GM12875 (cell line): ENCODE data around the gene SPOCK2.

Experiments
- H3K4me3 ChIP-seq: one replicate; pipeline ENCODE4 v1.5.1; 2011; ENCODE audit warnings: low read depth, low read length, control low read depth
- CTCF ChIP-seq: IDR thresholded peaks from 2 replicates; pipeline ENCODE4 v1.5.1; 2011; ENCODE audit warnings: low read depth, mild to moderate bottlenecking, control low read depth, inconsistent platforms, low read length, moderate library complexity, borderline replicate concordance; ENCODE audit not compliant: insufficient read depth

Gene SPOCK2

GRCh38 chr10:72107325-72108003, 19.1 kb upstream of the SPOCK2 start:
- no peak overlapping the region for H3K4me3 ChIP-seq
- TF ChIP-seq CTCF: no peak

- H3K4me3 ChIP-seq: no peak overlapping the region
- TF ChIP-seq CTCF: no peak
Observed at GRCh38 chr10:72106896-72107295, 18.5 kb upstream of the SPOCK2 start.

- no peak for TF ChIP-seq CTCF
- no peak overlapping the region for H3K4me3 ChIP-seq
Observed at GRCh38 chr10:72106154-72106849, 18.0 kb upstream of the SPOCK2 start.

GRCh38 chr10:72105710-72106109, 17.4 kb upstream of the SPOCK2 start:
- TF ChIP-seq CTCF: no peak
- H3K4me3 ChIP-seq: no peak overlapping the region

GRCh38 chr10:72105098-72105475, 16.7 kb upstream of the SPOCK2 start:
- no peak overlapping the region for H3K4me3 ChIP-seq
- no peak for TF ChIP-seq CTCF

GRCh38 chr10:72104472-72105097, 16.2 kb upstream of the SPOCK2 start:
- H3K4me3 ChIP-seq: no peak overlapping the region
- no peak for TF ChIP-seq CTCF

GRCh38 chr10:72099600-72099921, 11.2 kb upstream of the SPOCK2 start:
- TF ChIP-seq CTCF: no peak
- no peak overlapping the region for H3K4me3 ChIP-seq
